HL-60/S4 (cell line): Measurements from ENCODE around the gene ARPC1A.
"Not testable (repeated sequence)": the region's sequence is repeated elsewhere in the genome, so short reads cannot be mapped to it uniquely, and the experiment has no call there.

ENCODE experiments used
- in situ Hi-C: fragments of 300-500 bp; cut with MboI; formaldehyde crosslinking; loops from 2 replicates; pipeline ENCODE4 v1.14.3; 2022; ENCODE audit warnings: low sequenced_read_pairs

The ARPC1A gene

DNA sequence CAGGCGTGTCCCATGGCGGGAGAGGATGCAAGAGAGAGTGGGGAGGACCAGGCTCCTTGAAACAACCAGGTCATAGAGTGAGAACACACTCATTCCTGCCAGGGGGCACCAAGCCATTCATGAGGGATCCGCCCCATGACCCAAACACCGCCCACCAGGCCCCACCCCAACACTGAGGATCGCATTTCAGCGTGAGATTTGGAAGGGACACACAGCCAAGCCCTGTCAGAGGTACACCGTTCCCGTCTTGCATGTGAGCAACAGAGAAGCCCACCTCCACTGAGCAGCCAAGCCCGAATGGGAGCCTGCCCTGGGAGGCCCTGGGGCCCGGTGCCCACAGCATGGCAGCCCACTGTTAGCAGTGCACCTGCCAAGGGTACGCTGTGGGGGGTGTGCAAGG, 40.9 kb downstream of the ARPC1A start:
- in situ Hi-C loops = no loop called here

- in situ Hi-C loops = no loop called here
These were observed 43.2 kb downstream of the ARPC1A start for GRCh38 chr7:99368750-99369389.

DNA sequence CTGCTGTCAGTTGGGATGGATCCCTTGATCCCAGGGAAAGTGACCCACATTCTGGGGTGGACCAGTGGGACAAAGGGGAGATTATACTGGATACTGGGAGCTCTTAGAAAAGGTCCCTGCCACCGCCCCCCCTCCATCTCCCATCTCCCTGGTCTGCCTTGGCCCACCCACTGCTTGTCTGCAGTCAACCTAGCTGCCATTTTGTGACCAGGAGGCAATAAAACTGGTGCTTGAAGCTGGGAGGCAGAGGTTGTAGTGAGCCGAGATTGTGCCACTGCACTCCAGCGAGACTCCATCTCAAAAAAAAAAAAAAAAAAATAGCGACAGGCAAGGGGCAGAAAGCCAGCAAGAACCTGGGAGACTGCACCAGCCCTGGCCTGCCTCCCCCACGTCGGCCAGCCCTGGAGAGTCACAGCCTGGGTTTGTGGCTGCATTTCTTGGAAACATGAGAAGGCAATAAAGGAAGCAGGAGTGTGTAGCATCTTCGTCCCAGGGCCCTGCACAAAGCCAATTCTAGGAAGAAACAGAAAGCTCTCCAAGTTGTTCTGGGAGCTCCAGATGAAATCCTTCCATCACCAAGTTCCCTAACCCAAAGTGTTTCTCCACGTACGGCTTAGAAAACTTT, 44.2 kb downstream of the ARPC1A start:
- in situ Hi-C loops = no loop called here

DNA sequence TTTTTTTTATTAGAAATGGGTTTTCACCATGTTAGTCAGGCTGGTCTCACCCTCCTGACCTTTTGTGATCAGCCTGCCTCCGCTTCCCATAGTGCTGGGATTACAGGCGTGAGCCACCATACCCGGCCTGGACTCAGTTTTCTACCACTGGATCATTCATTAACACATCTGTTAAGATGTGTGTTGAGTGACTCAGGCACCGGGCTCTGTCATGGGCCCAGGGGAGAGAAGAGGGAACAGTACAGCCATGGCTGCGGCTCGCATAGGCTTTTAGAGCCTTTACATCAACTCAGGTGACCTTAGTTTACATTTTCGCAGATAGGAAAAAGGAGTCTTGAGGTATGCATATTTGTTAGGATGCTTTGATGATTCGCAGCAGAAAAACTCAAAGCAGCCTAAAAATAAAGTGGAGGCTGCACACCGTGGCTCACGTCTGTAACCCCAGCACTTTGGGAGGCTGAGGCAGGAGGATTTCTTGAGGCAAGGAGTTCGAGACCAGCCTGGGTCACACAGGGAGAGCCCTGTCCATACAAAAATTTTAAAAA, 45.8 kb downstream of the ARPC1A start:
- in situ Hi-C loops = no loop called here

GRCh38 chr7:99372275-99373090, 46.8 kb downstream of the ARPC1A start:
- in situ Hi-C loops = no loop called here

DNA sequence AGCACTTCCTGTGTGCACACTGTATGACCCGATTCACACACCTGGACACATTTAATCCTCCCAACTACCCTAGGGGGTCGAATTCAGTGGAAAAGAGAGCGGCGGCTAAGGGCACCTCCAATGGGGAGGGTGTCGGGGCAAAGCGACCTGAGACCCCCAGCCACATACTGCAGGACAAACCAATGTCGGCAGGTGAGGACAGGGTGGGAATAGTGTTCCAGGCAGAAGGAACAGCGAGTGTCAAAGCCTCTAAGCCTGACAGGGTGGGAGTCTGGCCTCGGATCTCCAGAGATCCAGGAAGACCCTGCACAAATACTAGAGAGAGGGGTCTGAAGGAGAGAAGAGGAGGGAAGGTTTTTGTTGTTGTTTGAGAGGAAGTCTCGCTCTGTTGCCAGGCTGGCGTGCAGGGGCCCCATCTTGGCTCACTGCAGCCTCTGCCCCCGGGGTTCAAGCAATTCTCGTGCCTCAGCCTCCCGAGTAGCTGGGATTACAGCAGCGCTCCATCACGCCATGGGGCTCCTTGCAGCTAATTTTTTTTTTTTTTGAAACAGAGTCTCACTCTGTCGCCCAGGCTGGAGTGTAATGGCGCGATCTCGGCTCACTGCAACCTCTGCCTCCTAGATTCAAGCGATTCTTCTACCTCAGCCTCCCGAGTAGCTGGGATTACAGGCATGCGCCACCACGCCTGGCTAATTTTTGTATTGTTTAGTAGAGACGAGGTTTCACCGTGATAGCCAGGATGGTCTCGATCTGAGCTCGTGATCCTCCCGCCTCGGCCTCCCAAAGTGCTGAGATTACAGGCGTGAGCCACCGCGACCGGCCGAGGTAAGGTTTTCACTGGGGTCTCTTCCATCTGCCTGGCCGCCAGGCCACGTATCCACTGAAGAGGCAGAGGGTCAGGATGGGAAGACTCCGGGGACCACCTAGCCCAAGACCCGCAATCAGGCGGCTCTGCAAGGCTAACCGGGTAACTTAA, 47.7 kb downstream of the ARPC1A start:
- in situ Hi-C loops = no loop called here

DNA sequence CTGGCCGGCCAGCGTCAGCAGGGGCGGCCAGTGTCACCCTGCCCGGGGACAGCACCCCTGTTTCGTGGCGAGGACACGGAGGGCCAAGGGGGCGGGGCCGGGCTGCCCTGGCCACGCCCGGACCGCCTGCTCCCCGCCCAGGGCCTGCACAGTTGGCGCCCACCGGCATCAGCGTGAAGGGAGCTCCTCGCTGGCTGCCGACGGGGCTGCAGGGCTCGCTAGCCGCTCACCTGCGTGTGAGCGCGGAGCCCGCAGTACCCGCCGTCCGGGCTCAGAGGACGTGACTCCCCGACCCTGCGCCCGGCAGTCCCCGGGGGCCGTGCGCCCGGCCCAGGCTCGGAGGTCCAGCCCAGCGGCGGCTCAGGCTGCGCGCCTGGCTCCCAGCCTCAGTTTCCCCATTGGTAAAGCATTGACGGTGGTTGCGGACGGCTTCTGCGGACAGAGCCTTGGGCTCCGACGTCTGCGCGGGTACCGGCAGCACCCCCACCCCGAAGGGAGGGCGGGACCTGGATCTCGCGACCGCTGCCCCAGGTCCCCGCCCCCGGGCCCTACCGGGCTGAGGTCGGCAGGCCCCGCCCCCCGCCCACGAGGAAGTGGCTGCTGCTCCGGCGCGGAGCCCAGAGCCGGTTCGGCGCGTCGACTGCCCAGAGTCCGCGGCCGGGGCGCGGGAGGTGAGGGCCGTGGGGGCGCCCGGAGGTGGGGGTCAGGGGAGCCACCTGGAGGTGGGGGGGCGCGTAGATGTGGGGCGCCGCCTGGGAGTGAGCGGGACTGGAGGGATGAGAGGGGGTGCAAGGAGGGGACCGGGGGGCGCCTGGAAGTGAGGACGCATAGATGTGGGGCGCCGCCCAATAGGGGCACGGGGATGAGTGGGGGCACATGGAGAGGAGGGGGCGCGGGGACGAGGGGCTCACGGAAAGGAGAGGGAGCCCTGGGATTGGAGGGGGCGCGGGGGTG, 48.7 kb downstream of the ARPC1A start, which contains the start of gene ARPC1B:
ARPC1B (plus strand) TSS at position 620 of the 954 bp plus-strand sequence. CDS start 10,985 bp downstream, outside the sequence.
- in situ Hi-C loops = no loop called here

DNA sequence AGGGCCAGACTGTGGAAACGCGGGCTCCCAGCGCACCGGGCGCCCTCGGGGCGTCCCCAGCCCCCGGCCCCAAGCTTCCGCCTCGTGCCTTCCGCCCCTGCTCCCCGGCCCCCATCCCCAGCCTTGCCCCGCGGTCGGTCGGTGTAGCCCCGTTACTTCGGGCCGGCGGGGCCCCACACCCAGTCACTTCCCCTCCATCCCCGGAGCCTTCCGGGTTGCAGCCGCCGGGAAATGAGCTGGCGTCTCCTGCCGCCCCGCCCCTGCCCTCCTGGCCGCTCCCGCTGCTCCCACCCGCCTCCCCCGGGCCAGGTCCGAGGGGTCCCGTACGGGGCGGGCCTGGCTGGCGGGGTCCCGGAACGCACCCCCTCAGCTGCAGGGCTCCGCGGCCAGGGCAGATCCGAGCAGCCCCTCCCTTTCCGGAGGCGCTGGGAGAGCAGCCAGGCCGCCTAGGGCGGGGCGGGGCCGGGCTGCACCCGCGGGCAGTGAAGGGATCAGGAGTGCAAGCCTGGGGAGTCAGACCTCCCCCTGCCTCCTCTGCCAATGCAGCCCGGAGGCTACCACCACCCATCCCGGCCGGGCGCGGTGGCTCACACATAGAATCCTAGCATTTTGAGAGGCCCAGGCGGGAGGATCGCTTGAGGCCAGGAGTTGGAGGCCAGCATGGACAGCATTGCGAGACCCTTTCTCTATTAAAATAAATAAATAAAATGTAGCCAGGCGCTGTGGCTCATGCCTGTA, 49.5 kb downstream of the ARPC1A start:
- in situ Hi-C loops = no loop called here

DNA sequence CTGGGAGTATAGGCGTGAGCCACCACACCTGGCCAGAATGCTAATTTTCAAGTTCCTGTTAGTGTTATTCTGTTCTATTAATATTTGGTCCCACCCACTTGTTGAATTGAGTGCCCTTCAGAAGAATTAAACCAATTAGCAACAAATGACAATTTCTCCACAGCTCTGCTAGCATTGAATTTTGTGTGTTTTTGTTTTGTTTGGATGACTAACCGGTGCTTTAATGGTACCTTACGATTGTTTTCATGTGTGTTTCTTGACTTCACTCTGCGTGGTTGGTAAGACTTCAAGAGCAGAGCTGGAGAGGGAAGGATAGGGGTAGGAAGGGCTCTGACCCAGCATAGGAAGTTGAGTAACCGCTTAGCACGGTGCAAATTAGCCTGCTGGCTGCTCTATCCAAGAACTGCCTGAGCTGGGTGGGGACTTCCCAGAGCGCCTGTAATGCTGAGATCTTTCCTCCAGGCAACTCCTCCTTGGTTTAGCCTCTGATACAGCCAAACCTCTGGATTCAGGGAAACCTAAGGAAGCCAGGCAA, 53.4 kb downstream of the ARPC1A start:
- in situ Hi-C loops = no loop called here

DNA sequence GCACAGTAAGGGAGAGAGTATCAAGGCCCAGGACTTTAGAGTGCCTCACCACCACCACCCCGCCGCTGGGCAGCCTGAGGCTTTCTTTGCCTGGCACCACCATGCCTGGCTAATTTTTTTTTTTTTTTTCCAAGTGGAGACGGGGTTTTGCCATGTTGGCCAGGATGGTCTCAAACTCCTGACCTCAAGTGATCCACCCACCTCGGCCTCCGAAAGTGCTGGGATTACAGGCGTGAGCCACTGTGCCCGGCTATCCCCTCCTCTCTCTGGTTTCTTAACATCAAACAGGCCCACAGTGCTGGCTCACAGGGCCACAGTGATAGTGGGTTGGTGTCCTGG, 54.0 kb downstream of the ARPC1A start:
- in situ Hi-C loops = not testable (repeated sequence)

GRCh38 chr7:99380032-99380822, 54.5 kb downstream of the ARPC1A start:
- in situ Hi-C loops = no loop called here

- in situ Hi-C loops = no loop called here
These were observed 55.3 kb downstream of the ARPC1A start for GRCh38 chr7:99380823-99381663.

- in situ Hi-C loops = no loop called here
These were observed 56.0 kb downstream of the ARPC1A start for GRCh38 chr7:99381664-99382075.

DNA sequence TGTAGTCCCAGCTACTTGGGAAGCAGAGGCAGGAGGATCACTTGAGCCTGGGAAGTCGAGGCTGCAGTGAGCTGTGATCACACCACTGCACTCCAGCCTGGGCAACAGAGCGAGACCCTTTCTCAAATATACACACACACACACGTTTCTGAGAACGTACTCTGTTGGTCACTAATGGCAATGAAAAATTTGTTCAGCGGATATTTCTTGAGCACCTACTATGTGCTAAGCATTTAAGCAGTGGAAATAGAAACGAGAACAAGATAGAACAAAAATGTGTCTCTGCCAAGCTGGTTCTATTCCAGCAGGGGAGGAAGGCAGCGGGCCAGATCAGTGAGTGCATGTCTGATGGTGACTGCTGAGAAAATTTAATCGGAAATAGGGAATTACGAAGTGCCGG, 57.5 kb downstream of the ARPC1A start:
- in situ Hi-C loops = no loop called here

- in situ Hi-C loops = no loop called here
These were observed 58.2 kb downstream of the ARPC1A start for GRCh38 chr7:99383791-99384370.

GRCh38 chr7:99384523-99384922, 58.8 kb downstream of the ARPC1A start:
- in situ Hi-C loops = no loop called here
